CD4-positive, alpha-beta T cell (primary cell): ENCODE measurements around the gene KYNU. TPM values are rescaled to one million over a fixed set of nuclear protein-coding genes. Genes with fewer than 3 reads are reported as not detected.

ENCODE experiments used
- ATAC-seq: fragments of 200-7000 bp; cut with Tn5 transposase; one replicate; pipeline ENCODE4 v1.10.0; 2022; ENCODE audit warnings: mild to moderate bottlenecking; ENCODE audit not compliant: poor library complexity
- CTCF ChIA-PET: fragments of 350-600 bp; sonication (Branson Sonifier 250); formaldehyde crosslinking; loops from one replicate; lab custom pipeline; 2021; ENCODE audit warnings: antibody characterized with exemption, inconsistent platforms; lab: Charles Lee
- POLR2A ChIA-PET: fragments of 350-600 bp; sonication (Branson Sonifier 250); formaldehyde crosslinking; loops from one replicate; lab custom pipeline; 2021; ENCODE audit warnings: antibody characterized with exemption, inconsistent platforms; lab: Charles Lee
- DNase-seq, 14 experiments: peaks; one replicate each; pipeline ENCODE4 v3.0.0-alpha.2; 2013 to 2020; ENCODE audit warnings: mixed read lengths in 2 of 14
- H3K27ac ChIP-seq, 2 donors: one replicate each; pipeline versions ENCODE4 v1.5.1 to v1.7.0; 2013; ENCODE audit warnings: low read length in 2 of 2, low read depth in 1 of 2, mild to moderate bottlenecking in 1 of 2
- H3K27me3 ChIP-seq, 2 experiments: 1 replicate in 1 of 2; 2 replicates in 1 of 2; pipeline versions ENCODE4 v1.6.1 to v1.7.0; 2013; ENCODE audit warnings: low read length in 2 of 2, control low read depth in 1 of 2, mild to moderate bottlenecking in 1 of 2, moderate library complexity in 1 of 2; ENCODE audit not compliant: insufficient read depth in 2 of 2, control insufficient read depth in 1 of 2
- H3K36me3 ChIP-seq: one replicate; pipeline ENCODE4 v1.6.1; 2013; ENCODE audit warnings: low read length, control low read depth; ENCODE audit not compliant: insufficient read depth
- H3K4me1 ChIP-seq: one replicate; pipeline ENCODE4 v1.6.1; 2013; ENCODE audit warnings: low read length, control low read depth; ENCODE audit not compliant: insufficient read depth
- H3K4me3 ChIP-seq: one replicate; pipeline ENCODE4 v1.5.1; 2013; ENCODE audit warnings: mild to moderate bottlenecking, low read length, moderate library complexity
- H3K9me3 ChIP-seq, 2 experiments: 1 replicate in 1 of 2; 2 replicates in 1 of 2; pipeline versions ENCODE4 v1.6.1 to v1.7.0; 2013; ENCODE audit warnings: low read length in 2 of 2, mild to moderate bottlenecking in 2 of 2, control low read depth in 1 of 2, moderate library complexity in 1 of 2; ENCODE audit not compliant: control insufficient read depth in 1 of 2, insufficient read depth in 1 of 2
- H3K27ac Mint-ChIP-seq: one replicate; pipeline ENCODE4 v1.8.0; 2020; ENCODE audit warnings: mixed read lengths
- H3K27me3 Mint-ChIP-seq: one replicate; pipeline ENCODE4 v1.8.0; 2021; ENCODE audit warnings: mixed read lengths
- H3K36me3 Mint-ChIP-seq: one replicate; pipeline ENCODE4 v1.8.0; 2021; ENCODE audit warnings: low read depth, mixed read lengths
- H3K4me1 Mint-ChIP-seq: one replicate; pipeline ENCODE4 v1.8.0; 2021; ENCODE audit warnings: low read depth, mixed read lengths
- H3K4me3 Mint-ChIP-seq: one replicate; pipeline ENCODE4 v1.8.0; 2020; ENCODE audit warnings: mild to moderate bottlenecking, mixed read lengths
- H3K9me3 Mint-ChIP-seq: one replicate; pipeline ENCODE4 v1.8.0; 2020; ENCODE audit warnings: mixed read lengths
- CTCF ChIP-seq: fragments of 200-600 bp; IDR thresholded peaks from one replicate; pipeline ENCODE4 v1.8.0; 2022; ENCODE audit warnings: antibody characterized with exemption, mild to moderate bottlenecking
- intact Hi-C, 2 experiments: fragments of 100-400 bp; cut with DNase I in 1 of 2; cut with micrococcal nuclease in 1 of 2; formaldehyde crosslinking; loops; one replicate each; pipeline versions ENCODE4 v1.15.1 to v1.9.0; 2023 to 2025; cut with DNase I, micrococcal nuclease
- total RNA-seq, 174 experiments: library from RNA in 2 of 174; stranded (reverse) in 2 of 174; gene quantifications; one replicate each; pipeline ENCODE4 v1.2.3 and lab custom pipeline; 2021 to 2026

KYNU gene
- total RNA-seq, 2 experiments from 2014 or later = 0.38 to 0.50 TPM

- Histone ChIP-seq H3K4me3 (no peak overlapping the region), H3K27ac (no peak overlapping the region), H3K4me1 (no peaks in the 10 kb centered on the region), H3K9me3 (no peaks in the 10 kb centered on the region), H3K27me3 (no peaks in the 10 kb centered on the region), H3K36me3 (no peaks in the 10 kb centered on the region)
- Mint-ChIP-seq H3K36me3 (no peaks in the 10 kb centered on the region), H3K4me3 (no peak overlapping the region), H3K9me3 (no peaks in the 10 kb centered on the region), H3K27me3 (no peaks in the 10 kb centered on the region), H3K4me1 (no peaks in the 10 kb centered on the region), H3K27ac (no peak overlapping the region)
- DNase-seq (no peak), ATAC-seq (no peak)
- intact Hi-C loops = no loop called here
- ChIA-PET POLR2A (no interaction called here), CTCF (no interaction called here)
- TF ChIP-seq CTCF = no peak
These were observed 97.8 kb downstream of the KYNU start for GRCh38 chr2:142975239-142975638.

DNA sequence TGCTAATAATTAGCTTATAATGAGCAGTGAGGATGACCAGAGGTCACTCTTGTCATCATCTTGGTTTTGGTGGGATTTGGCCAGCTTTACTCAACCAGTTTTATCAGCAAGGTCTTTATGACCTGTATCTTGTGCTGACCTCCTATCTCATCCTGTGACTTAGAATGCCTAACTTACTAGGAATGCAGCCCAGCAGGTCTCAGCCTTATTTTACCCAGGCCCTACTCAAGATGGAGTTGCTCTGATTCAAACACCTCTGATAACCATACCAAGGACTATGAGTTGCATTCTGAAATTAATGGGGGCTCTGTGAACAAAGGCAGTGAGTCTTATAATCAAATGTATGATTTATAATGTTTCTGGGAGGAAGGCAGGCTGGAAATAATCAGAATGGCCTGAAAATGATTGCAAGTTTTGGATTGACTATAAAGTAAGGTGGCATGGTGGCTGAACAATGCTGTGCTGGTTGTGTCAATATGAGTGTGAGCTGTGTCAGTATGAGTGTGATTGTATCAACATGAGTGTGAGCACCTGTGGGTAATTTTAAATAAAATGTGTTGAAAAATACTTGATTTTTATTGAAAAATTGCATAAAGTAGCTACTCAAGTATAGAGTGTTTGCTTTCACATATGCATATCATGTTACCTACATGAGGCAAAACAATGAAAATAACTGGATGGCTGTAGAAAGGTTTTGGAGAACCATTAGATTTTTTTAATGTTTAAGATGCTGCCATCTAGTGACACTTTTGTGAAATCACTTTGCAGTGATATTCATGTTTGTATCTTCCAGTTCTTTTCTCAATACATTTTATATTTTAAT lies 103.0 kb downstream of the KYNU start:
- peak; percentile 50 for TF ChIP-seq CTCF
- Histone ChIP-seq H3K4me3 (no peak overlapping the region), H3K4me1 (no peaks in the 10 kb centered on the region), H3K9me3 (no peaks in the 10 kb centered on the region), H3K36me3 (no peaks in the 10 kb centered on the region), H3K27me3 (no peaks in the 10 kb centered on the region), H3K27ac (no peak overlapping the region)
- H3K9me3 Mint-ChIP-seq = no peaks in the 10 kb centered on the region
- intact Hi-C loops = no loop called here
- ATAC-seq (no peak), DNase-seq (peak in 2 of 14 experiments; percentile 1 to 12)
- ChIA-PET CTCF (no interaction called here), POLR2A (no interaction called here)
- no peak overlapping the region for H3K4me3 Mint-ChIP-seq
- no peaks in the 10 kb centered on the region for H3K27me3 Mint-ChIP-seq
- no peaks in the 10 kb centered on the region for H3K36me3 Mint-ChIP-seq
- H3K4me1 Mint-ChIP-seq = no peaks in the 10 kb centered on the region
- H3K27ac Mint-ChIP-seq = no peak overlapping the region

- ATAC-seq (no peak), DNase-seq (no peak)
- intact Hi-C loops = no loop called here
- Histone ChIP-seq H3K4me1 (no peaks in the 10 kb centered on the region), H3K36me3 (no peaks in the 10 kb centered on the region), H3K27ac (no peak overlapping the region), H3K27me3 (no peaks in the 10 kb centered on the region), H3K4me3 (no peak overlapping the region), H3K9me3 (no peaks in the 10 kb centered on the region)
- no peak for TF ChIP-seq CTCF
- Mint-ChIP-seq H3K9me3 (no peaks in the 10 kb centered on the region), H3K36me3 (no peaks in the 10 kb centered on the region), H3K27me3 (no peaks in the 10 kb centered on the region), H3K4me1 (no peaks in the 10 kb centered on the region), H3K27ac (no peak overlapping the region), H3K4me3 (no peak overlapping the region)
- ChIA-PET POLR2A (no interaction called here), CTCF (no interaction called here)
These were observed 103.6 kb downstream of the KYNU start for GRCh38 chr2:142981069-142981378.
